HL-60 (cell line): ENCODE data around the gene GTPBP3.

Experiments
- GABPA ChIP-seq: IDR thresholded peaks from 2 replicates; pipeline ENCODE4 v1.6.1; 2012; ENCODE audit warnings: low read depth
- POLR2AphosphoS5 ChIP-seq: IDR thresholded peaks from 2 replicates; pipeline ENCODE4 v1.6.1; 2012; ENCODE audit warnings: low read depth
- TF ChIP-seq, protein P1 (sequence below): IDR thresholded peaks from one replicate; pipeline ENCODE4 v1.5.1; 2011; ENCODE audit warnings: low read length, control low read depth, inconsistent platforms; ENCODE audit not compliant: insufficient read depth
- TF ChIP-seq, protein P2 (sequence below): IDR thresholded peaks from 2 replicates; pipeline ENCODE4 v1.6.1; 2012; ENCODE audit warnings: low read depth; ENCODE audit not compliant: insufficient replicate concordance

DNA sequence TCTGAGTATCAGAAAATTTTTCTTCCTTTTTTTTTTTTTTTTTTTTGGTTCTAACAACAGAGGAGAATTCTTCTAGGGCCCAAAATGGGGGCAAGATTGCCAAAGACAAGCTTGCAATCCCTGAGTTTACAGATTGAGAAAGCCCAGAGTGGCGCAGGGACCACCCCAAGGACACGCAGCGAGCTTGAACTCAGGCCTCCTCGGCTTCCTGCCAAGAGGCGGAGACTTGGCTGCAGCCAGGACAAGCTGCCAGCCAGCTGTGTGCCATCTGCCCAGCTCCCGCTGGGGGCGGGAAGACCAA lies 32.2 kb upstream of the GTPBP3 start:
- TF ChIP-seq, protein P1, sequence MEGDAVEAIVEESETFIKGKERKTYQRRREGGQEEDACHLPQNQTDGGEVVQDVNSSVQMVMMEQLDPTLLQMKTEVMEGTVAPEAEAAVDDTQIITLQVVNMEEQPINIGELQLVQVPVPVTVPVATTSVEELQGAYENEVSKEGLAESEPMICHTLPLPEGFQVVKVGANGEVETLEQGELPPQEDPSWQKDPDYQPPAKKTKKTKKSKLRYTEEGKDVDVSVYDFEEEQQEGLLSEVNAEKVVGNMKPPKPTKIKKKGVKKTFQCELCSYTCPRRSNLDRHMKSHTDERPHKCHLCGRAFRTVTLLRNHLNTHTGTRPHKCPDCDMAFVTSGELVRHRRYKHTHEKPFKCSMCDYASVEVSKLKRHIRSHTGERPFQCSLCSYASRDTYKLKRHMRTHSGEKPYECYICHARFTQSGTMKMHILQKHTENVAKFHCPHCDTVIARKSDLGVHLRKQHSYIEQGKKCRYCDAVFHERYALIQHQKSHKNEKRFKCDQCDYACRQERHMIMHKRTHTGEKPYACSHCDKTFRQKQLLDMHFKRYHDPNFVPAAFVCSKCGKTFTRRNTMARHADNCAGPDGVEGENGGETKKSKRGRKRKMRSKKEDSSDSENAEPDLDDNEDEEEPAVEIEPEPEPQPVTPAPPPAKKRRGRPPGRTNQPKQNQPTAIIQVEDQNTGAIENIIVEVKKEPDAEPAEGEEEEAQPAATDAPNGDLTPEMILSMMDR, result no peak
- TF ChIP-seq, protein P2, sequence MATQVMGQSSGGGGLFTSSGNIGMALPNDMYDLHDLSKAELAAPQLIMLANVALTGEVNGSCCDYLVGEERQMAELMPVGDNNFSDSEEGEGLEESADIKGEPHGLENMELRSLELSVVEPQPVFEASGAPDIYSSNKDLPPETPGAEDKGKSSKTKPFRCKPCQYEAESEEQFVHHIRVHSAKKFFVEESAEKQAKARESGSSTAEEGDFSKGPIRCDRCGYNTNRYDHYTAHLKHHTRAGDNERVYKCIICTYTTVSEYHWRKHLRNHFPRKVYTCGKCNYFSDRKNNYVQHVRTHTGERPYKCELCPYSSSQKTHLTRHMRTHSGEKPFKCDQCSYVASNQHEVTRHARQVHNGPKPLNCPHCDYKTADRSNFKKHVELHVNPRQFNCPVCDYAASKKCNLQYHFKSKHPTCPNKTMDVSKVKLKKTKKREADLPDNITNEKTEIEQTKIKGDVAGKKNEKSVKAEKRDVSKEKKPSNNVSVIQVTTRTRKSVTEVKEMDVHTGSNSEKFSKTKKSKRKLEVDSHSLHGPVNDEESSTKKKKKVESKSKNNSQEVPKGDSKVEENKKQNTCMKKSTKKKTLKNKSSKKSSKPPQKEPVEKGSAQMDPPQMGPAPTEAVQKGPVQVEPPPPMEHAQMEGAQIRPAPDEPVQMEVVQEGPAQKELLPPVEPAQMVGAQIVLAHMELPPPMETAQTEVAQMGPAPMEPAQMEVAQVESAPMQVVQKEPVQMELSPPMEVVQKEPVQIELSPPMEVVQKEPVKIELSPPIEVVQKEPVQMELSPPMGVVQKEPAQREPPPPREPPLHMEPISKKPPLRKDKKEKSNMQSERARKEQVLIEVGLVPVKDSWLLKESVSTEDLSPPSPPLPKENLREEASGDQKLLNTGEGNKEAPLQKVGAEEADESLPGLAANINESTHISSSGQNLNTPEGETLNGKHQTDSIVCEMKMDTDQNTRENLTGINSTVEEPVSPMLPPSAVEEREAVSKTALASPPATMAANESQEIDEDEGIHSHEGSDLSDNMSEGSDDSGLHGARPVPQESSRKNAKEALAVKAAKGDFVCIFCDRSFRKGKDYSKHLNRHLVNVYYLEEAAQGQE, result no peak
- TF ChIP-seq POLR2AphosphoS5 (no peak), GABPA (no peak)
